Astrocyte (in vitro differentiated cells and primary cell): Measurements from ENCODE around the gene PLB1.

Source experiments
- EZH2 ChIP-seq: IDR thresholded peaks from 2 replicates; pipeline ENCODE4 v1.6.1; 2012; ENCODE audit warnings: mild to moderate bottlenecking, low read length, inconsistent platforms; ENCODE audit not compliant: insufficient read depth
- TF ChIP-seq, protein P1 (sequence below): IDR thresholded peaks from 2 replicates; pipeline ENCODE4 v1.5.1; 2011; ENCODE audit warnings: low read depth, mild to moderate bottlenecking, inconsistent platforms, low read length, moderate library complexity; ENCODE audit not compliant: insufficient read depth

DNA sequence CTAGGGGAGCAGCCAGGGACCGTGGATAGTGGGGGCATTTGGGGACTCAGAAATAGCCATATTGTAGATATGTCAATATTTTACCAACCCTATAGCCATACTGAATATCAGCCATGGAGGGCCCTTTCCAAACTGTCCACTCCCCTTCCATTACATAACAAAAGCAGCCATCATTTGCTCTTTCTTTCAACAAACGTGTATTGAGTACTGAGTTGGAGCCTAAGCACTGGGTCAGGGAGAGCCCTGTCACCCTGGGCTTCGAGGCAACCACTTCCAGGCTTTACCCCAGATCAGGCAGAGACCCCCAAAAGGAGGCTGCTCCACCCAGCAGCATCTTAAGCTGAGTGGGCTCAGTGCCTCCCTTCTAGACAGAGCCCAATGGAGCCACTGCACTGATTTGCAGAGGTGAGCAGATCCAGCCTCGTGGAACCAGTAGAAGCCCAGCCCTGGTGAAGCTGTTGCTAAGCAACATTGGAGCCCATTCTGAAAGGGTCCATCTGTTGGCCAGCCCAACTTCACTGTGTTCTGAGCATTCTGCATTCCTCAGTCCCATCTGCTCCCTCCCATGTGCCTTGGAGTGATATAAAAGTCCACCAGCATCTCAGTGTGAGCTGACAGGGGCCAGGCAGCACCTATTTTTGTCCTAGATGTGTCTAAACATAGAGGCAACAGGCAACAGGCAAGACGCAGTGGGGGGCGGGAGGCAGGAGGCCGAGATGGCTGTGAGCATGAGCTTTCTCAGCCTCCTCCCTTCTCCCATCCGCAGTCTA is 112.1 kb downstream of the PLB1 start:
- TF ChIP-seq, protein P1, sequence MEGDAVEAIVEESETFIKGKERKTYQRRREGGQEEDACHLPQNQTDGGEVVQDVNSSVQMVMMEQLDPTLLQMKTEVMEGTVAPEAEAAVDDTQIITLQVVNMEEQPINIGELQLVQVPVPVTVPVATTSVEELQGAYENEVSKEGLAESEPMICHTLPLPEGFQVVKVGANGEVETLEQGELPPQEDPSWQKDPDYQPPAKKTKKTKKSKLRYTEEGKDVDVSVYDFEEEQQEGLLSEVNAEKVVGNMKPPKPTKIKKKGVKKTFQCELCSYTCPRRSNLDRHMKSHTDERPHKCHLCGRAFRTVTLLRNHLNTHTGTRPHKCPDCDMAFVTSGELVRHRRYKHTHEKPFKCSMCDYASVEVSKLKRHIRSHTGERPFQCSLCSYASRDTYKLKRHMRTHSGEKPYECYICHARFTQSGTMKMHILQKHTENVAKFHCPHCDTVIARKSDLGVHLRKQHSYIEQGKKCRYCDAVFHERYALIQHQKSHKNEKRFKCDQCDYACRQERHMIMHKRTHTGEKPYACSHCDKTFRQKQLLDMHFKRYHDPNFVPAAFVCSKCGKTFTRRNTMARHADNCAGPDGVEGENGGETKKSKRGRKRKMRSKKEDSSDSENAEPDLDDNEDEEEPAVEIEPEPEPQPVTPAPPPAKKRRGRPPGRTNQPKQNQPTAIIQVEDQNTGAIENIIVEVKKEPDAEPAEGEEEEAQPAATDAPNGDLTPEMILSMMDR: no peak
- no peak for TF ChIP-seq EZH2
